Measurements from ENCODE around the gene C19orf67. TPM values are rescaled to one million over a fixed set of nuclear protein-coding genes. Genes with fewer than 3 reads are reported as not detected.
A peak's percentile ranks its signal among the peaks of the same experiment; 100 is the strongest.

The C19orf67 gene
- total and polyA plus RNA-seq, 8 donors, result 0.16 to 0.21 (median 0.19) TPM; not detected in 5

- H3K27ac ChIP-seq, result peak overlapping the region; percentile 93
- peak; percentile 37 for ATAC-seq
- peaks cover 0 to 14% of the 10 kb centered on the region in 2 donors for H3K27me3 ChIP-seq
- no peaks in the 10 kb centered on the region for H3K9me3 ChIP-seq
- intact Hi-C loops (cut with DNase I), result no loop called here
- H3K36me3 ChIP-seq, result no peaks in the 10 kb centered on the region
- H3K4me3 ChIP-seq, result peak overlapping the region; percentile 76 to 85
- H3K4me1 ChIP-seq, result peaks cover 15 to 63% of the 10 kb centered on the region in 2 donors
- TF ChIP-seq CTCF (IDR thresholded peaks at IDR 0.05), result peak in 1 of 2 donors; percentile 48
- DNase-seq, result peak in 3 of 4 donors; percentile 77 to 95 (median 84)
These were observed 12.2 kb downstream of the C19orf67 start for GRCh38 chr19:14073261-14073924.

- intact Hi-C loops (cut with DNase I), result no loop called here
- ATAC-seq (peak; percentile 81), DNase-seq (peak in 3 of 4 donors; percentile 33 to 93 (median 77))
- Histone ChIP-seq H3K4me3 (peak within 1 kb of the TSS; percentile 76 to 85), H3K36me3 (no peaks in the 10 kb centered on the region), H3K9me3 (no peaks in the 10 kb centered on the region), H3K27ac (peak within 1 kb of the TSS; percentile 93), H3K4me1 (peaks cover 15 to 56% of the 10 kb centered on the region in 2 donors), H3K27me3 (peaks cover 0 to 14% of the 10 kb centered on the region in 2 donors)
- no peak for TF ChIP-seq CTCF (IDR thresholded peaks at IDR 0.05)
These were observed 12.9 kb downstream of the C19orf67 start, which contains the start of gene MISP3 for GRCh38 chr19:14072535-14073260. Gene MISP3 (plus strand): TSS chr19:14072786. CDS start chr19:14073310, 524 bp downstream.

DNA sequence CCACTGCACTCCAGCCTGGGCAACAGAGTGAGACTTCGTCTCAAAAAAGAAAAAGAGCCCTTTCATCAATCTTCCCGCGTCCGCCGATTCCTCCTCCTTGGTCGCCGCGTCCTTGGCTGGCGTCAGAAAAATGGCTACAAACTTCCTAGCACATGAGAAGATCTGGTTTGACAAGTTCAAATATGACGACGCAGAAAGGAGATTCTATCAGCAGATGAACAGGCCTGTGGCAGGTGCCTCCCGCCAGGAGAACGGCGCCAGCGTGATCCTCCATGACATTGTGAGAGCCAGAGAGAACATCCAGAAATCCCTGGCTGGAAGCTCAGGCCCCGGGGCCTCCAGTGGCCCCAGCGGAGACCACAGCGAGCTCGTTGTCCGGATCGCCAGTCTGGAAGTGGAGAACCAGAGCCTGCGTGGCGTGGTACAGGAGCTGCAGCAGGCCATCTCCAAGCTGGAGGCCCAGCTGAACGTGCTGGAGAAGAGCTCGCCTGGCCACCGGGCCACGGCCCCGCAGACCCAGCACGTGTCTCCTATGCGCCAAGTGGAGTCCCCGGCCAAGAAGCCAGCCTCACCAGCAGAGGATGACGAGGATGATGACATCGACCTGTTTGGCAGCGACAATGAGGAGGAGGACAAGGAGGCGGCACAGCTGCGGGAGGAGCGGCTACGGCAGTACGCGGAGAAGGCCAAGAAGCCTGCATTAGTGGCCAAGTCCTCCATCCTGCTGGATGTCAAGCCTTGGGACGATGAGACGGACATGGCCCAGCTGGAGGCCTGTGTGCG, 15.1 kb downstream of the C19orf67 start:
- peaks cover 14 to 38% of the 10 kb centered on the region in 2 donors for H3K4me1 ChIP-seq
- H3K27me3 ChIP-seq, result peaks cover 0 to 14% of the 10 kb centered on the region in 2 donors
- no peak for TF ChIP-seq CTCF (IDR thresholded peaks at IDR 0.05)
- intact Hi-C loops (cut with DNase I), result no loop called here
- DNase-seq, result no peak
- H3K27ac ChIP-seq, result no peak overlapping the region
- no peaks in the 10 kb centered on the region for H3K36me3 ChIP-seq
- no peak for ATAC-seq
- H3K4me3 ChIP-seq, result no peak overlapping the region
- no peaks in the 10 kb centered on the region for H3K9me3 ChIP-seq

DNA sequence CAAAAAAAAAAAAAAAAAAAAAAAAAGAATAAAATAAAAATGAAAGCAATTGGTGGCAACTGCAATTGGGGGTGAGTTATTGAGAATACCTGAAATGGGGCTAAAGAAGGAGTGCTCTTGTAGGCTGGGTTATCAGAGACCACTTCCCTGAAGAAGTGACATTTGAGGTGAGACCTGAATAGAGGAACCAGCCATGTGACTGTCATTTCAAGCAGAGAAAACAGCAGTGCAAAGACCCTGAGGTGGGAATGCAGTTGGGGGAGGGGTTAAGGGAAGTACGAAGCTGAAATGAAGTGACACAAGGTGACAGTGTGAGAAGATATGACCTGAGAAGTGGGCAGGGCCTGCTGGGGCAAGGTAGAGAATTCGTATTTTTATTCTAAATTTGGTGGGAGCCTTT, 19.4 kb downstream of the C19orf67 start:
- no peaks in the 10 kb centered on the region for H3K9me3 ChIP-seq
- DNase-seq (no peak), ATAC-seq (no peak)
- no peak for TF ChIP-seq CTCF (IDR thresholded peaks at IDR 0.05)
- H3K27ac ChIP-seq, result no peak overlapping the region
- H3K4me1 ChIP-seq, result no peaks in the 10 kb centered on the region
- no peaks in the 10 kb centered on the region for H3K36me3 ChIP-seq
- H3K4me3 ChIP-seq, result no peak overlapping the region
- intact Hi-C loops (cut with DNase I), result loop anchor here in 1 of 2 donors (10.0 kb wide), 1 partner anchor 181 kb away; no protein-coding TSS in a partner anchor
- H3K27me3 ChIP-seq, result peaks cover 0 to 14% of the 10 kb centered on the region in 2 donors
